ENCODE measurements around the gene EGFLAM. TPM values are rescaled to one million over a fixed set of nuclear protein-coding genes. Genes with fewer than 3 reads are reported as not detected.

The EGFLAM gene
- polyA plus RNA-seq, 4 donors = 7.2 to 11.9 (median 11.0) TPM

GRCh38 chr5:38466424-38467189 is 208.2 kb downstream of the EGFLAM start:
- no peak for DNase-seq (ENCODE audit: low read depth in 4 of 4, low spot score in 2 of 4)

GRCh38 chr5:38467353-38468040 is 209.1 kb downstream of the EGFLAM start:
- DNase-seq (ENCODE audit: low read depth in 4 of 4, low spot score in 2 of 4) = peak; percentile 50 to 66 (median 63)

- no peak for DNase-seq (ENCODE audit: low read depth in 4 of 4, low spot score in 2 of 4)
These were observed 209.9 kb downstream of the EGFLAM start for GRCh38 chr5:38468202-38468673.

- DNase-seq (ENCODE audit: low read depth in 4 of 4, low spot score in 2 of 4) = no peak
These were observed 210.8 kb downstream of the EGFLAM start for GRCh38 chr5:38468978-38469706.

GRCh38 chr5:38469707-38470267 is 211.4 kb downstream of the EGFLAM start:
- no peak for DNase-seq (ENCODE audit: low read depth in 4 of 4, low spot score in 2 of 4)

GRCh38 chr5:38471709-38472108 is 213.3 kb downstream of the EGFLAM start:
- no peak for DNase-seq (ENCODE audit: low read depth in 4 of 4, low spot score in 2 of 4)

- no peak for DNase-seq (ENCODE audit: low read depth in 4 of 4, low spot score in 2 of 4)
These were observed 214.2 kb downstream of the EGFLAM start for GRCh38 chr5:38472541-38472940.

- DNase-seq (ENCODE audit: low read depth in 4 of 4, low spot score in 2 of 4) = no peak
These were observed 214.6 kb downstream of the EGFLAM start for GRCh38 chr5:38473008-38473407.

- DNase-seq (ENCODE audit: low read depth in 4 of 4, low spot score in 2 of 4) = no peak
These were observed 219.8 kb downstream of the EGFLAM start for GRCh38 chr5:38478166-38478565.

GRCh38 chr5:38478878-38479277 is 220.5 kb downstream of the EGFLAM start:
- no peak for DNase-seq (ENCODE audit: low read depth in 4 of 4, low spot score in 2 of 4)

- DNase-seq (ENCODE audit: low read depth in 4 of 4, low spot score in 2 of 4) = no peak
These were observed 221.1 kb downstream of the EGFLAM start for GRCh38 chr5:38479315-38479904.

GRCh38 chr5:38483805-38484398 is 225.5 kb downstream of the EGFLAM start:
- no peak for DNase-seq (ENCODE audit: low read depth in 4 of 4, low spot score in 2 of 4)

- DNase-seq (ENCODE audit: low read depth in 4 of 4, low spot score in 2 of 4) = no peak
These were observed 235.8 kb downstream of the EGFLAM start for GRCh38 chr5:38494175-38494574.

- peak in 2 of 4 donors; percentile 19 to 29 for DNase-seq (ENCODE audit: low read depth in 4 of 4, low spot score in 2 of 4)
These were observed 236.4 kb downstream of the EGFLAM start for GRCh38 chr5:38494763-38495162.

GRCh38 chr5:38497946-38498345 is 239.6 kb downstream of the EGFLAM start:
- no peak for DNase-seq (ENCODE audit: low read depth in 4 of 4, low spot score in 2 of 4)

- DNase-seq (ENCODE audit: low read depth in 4 of 4, low spot score in 2 of 4) = no peak
These were observed 242.4 kb downstream of the EGFLAM start for GRCh38 chr5:38500573-38501260.

GRCh38 chr5:38506302-38506701 is 247.9 kb downstream of the EGFLAM start:
- no peak for DNase-seq (ENCODE audit: low read depth in 4 of 4, low spot score in 2 of 4)

- DNase-seq (ENCODE audit: low read depth in 4 of 4, low spot score in 2 of 4) = no peak
These were observed 250.8 kb downstream of the EGFLAM start for GRCh38 chr5:38509185-38509584.

Data from left renal cortex interstitium (tissue), 4 donors.